ENCODE measurements around the gene AHI1. TPM values are rescaled to one million over a fixed set of nuclear protein-coding genes. Genes with fewer than 3 reads are reported as not detected.

The AHI1 gene
- total RNA-seq, 2 experiments from 2014 or later, result 21.1 to 27.5 TPM

GRCh38 chr6:135233686-135234491, 263.7 kb downstream of the AHI1 start:
- Histone ChIP-seq H3K36me3 (ENCODE audit: insufficient read depth, low read length) (no peaks in the 10 kb centered on the region), H3K9me3 (ENCODE audit: control insufficient read depth in 1 of 2, insufficient read depth in 1 of 2, low read length in 2 of 2) (no peaks in the 10 kb centered on the region), H3K4me3 (ENCODE audit: low read length) (no peak overlapping the region), H3K4me1 (ENCODE audit: insufficient read depth, low read length) (peaks cover 6% of the 10 kb centered on the region), H3K27me3 (ENCODE audit: control insufficient read depth in 1 of 2, insufficient read depth in 2 of 2, low read length in 2 of 2) (no peaks in the 10 kb centered on the region), H3K27ac (ENCODE audit: low read depth in 1 of 2, low read length in 2 of 2) (no peak overlapping the region)
- Mint-ChIP-seq H3K27ac (no peak overlapping the region), H3K27me3 (no peaks in the 10 kb centered on the region), H3K9me3 (no peaks in the 10 kb centered on the region), H3K4me1 (ENCODE audit: low read depth) (no peaks in the 10 kb centered on the region), H3K36me3 (ENCODE audit: low read depth) (no peaks in the 10 kb centered on the region), H3K4me3 (no peak overlapping the region)
- TF ChIP-seq CTCF (IDR thresholded peaks at IDR 0.05), result no peak
- DNase-seq (no peak), ATAC-seq (ENCODE audit: poor library complexity) (no peak)
- CTCF ChIA-PET, result no interaction called here
- POLR2A ChIA-PET, result no interaction called here
- intact Hi-C loops (cut with DNase I, micrococcal nuclease), result no loop called here

Small RNA genes lying within 50 kb of the gene (microRNA-seq; reads per million reads assigned to microRNA genes)
- gene MIR548A2 (ENCODE audit: borderline microRNAs expressed, borderline replicate concordance), result not detected

All from CD4-positive, alpha-beta T cell (primary cell).